Fibroblast of skin of left biceps (primary cell): Measurements from ENCODE around the gene TMA7B.
A peak's percentile ranks its signal among the peaks of the same experiment; 100 is the strongest.
"Not testable (repeated sequence)": the region's sequence is repeated elsewhere in the genome, so short reads cannot be mapped to it uniquely, and the experiment has no call there.

Experiments
- DNase-seq, 2 experiments: peaks; one replicate each; pipeline ENCODE4 v3.0.0-alpha.2; 2013; ENCODE audit warnings: low read depth in 2 of 2

Gene TMA7B

GRCh38 chr22:39983346-39983745 lies 23.1 kb downstream of the TMA7B start:
- no peak for DNase-seq

GRCh38 chr22:39984006-39984405 lies 23.8 kb downstream of the TMA7B start:
- DNase-seq: no peak

- no peak for DNase-seq
Observed at GRCh38 chr22:39984746-39985145, 24.5 kb downstream of the TMA7B start.

GRCh38 chr22:39985383-39986035 lies 25.3 kb downstream of the TMA7B start:
- no peak for DNase-seq

- no peak for DNase-seq
Observed at GRCh38 chr22:39988386-39989114, 28.4 kb downstream of the TMA7B start.

- no peak for DNase-seq
Observed at GRCh38 chr22:39989633-39990032, 29.4 kb downstream of the TMA7B start.

GRCh38 chr22:39990686-39991085 lies 30.5 kb downstream of the TMA7B start:
- DNase-seq: no peak

- DNase-seq: no peak
Observed at GRCh38 chr22:39991159-39991860, 31.1 kb downstream of the TMA7B start.

GRCh38 chr22:39992088-39992826 lies 32.1 kb downstream of the TMA7B start:
- no peak for DNase-seq

- DNase-seq: not testable (repeated sequence)
Observed at GRCh38 chr22:39992894-39993293, 32.7 kb downstream of the TMA7B start.

GRCh38 chr22:39994041-39994565 lies 33.9 kb downstream of the TMA7B start:
- peak; percentile 17 to 26 for DNase-seq

- DNase-seq: no peak
Observed at GRCh38 chr22:39994566-39995392, 34.6 kb downstream of the TMA7B start, which contains the start of gene FAM83F. TSS of gene FAM83F (plus strand) at chr22:39994954. CDS start at chr22:39995043, 89 bp downstream.

- DNase-seq: no peak
Observed at GRCh38 chr22:39995393-39996252, 35.4 kb downstream of the TMA7B start.

GRCh38 chr22:39996732-39997131 lies 36.5 kb downstream of the TMA7B start:
- DNase-seq: no peak

- DNase-seq: no peak
Observed at GRCh38 chr22:39997421-39997820, 37.2 kb downstream of the TMA7B start.

- no peak for DNase-seq
Observed at GRCh38 chr22:39997939-39998726, 37.9 kb downstream of the TMA7B start.

- DNase-seq: no peak
Observed at GRCh38 chr22:39999144-39999757, 39.1 kb downstream of the TMA7B start.

- no peak for DNase-seq
Observed at GRCh38 chr22:40000171-40000570, 40.0 kb downstream of the TMA7B start.

GRCh38 chr22:40001106-40001505 lies 40.9 kb downstream of the TMA7B start:
- no peak for DNase-seq
